ENCODE data around the gene VPS45.
"Not testable (repeated sequence)": the region's sequence is repeated elsewhere in the genome, so short reads cannot be mapped to it uniquely, and the experiment has no call there.

VPS45 gene

DNA sequence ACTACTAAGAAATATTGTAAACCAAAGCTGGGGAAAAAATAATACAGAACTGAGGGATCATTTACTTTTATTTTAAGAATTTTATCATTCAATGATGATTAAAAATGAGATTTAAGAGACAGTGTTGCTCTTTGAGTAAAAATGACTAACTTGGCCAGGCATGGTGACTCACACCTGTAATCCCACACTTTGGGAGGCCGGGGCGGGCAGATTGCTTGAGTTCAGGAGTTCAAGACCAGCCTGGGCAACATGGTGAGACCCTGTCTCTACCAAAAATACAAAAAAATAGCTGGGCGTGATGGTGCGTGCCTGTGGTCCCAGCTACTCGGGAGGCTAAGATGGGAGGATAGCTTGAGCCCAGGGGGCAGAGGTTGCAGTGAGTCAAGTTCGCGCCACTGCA lies 60.3 kb downstream of the VPS45 start:
- no peak for DNase-seq (ENCODE audit: low read depth)

DNA sequence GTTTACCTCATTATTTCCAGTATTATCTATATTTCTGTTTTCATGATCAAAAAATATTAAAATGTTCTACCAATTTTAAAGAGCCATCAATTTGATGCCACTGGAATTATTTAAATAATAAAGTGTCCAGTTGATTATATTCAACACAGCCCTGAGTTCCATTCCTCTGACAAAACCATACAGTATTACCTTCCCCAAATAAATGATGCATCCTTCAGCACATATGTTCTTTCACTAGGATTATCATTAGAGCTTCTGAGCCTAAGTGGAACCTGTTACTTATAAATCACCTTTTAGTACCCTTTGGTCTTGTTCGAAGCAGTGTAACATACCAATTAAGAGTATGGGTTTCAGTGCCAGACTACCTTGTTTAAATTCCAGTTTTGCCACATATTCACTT lies 64.8 kb downstream of the VPS45 start:
- no peak for DNase-seq (ENCODE audit: low read depth)

DNA sequence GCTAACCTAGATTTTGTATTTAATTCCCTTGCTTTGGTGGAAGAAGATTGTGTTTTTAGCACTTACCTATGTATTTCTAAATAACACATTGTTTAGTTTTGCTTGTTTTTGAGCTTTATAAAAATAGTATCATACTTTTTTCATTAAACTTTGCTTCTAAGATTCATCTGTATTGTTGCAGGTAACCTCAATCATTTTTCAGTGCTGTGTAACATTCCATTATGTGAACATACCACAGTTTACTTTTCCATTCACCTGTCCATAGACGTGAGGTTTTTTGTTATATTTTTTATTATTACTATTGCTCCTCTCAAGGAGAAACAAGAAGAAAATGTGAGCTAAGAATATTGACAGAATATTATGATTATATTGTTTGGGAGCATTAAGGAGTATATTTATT lies 67.0 kb downstream of the VPS45 start:
- DNase-seq (ENCODE audit: low read depth): no peak

DNA sequence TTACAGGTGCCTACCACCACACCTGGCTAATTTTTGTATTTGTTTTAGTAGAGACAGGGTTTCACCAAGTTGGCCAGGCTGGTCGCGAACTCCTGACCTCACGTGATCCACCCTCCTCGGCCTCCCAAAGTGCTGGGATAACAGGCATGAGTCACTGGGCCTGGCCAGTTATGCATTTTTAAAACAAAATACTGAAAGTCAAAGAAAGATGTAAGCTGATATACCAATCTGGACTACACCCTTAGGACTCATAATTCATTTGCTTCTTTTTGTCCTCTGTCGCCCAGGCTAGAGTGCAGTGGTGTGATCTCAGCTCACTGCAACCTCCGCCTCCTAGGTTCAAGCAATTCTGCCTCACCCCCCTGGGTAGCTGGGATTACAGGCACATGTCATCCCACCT lies 67.8 kb downstream of the VPS45 start:
- not testable (repeated sequence) for DNase-seq (ENCODE audit: low read depth)

DNA sequence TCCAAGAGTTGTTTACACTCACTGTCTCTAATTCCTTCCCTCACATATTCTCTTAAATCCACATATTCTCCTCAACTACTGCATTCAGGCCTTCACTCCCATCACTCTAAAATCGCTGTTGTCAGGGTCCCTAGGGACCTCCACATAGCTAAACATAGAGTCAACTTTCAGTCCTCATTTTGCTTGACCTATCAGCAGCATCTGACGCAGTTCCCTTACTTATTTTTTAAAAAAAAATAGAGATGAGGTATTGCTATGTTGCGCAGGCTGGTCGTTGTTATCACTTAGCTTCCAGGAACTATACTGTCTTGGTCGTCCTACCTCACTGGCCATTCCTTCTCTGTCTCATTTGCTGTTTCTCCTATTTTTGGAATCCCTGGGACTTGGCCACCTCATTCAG lies 70.5 kb downstream of the VPS45 start:
- DNase-seq (ENCODE audit: low read depth): no peak

DNA sequence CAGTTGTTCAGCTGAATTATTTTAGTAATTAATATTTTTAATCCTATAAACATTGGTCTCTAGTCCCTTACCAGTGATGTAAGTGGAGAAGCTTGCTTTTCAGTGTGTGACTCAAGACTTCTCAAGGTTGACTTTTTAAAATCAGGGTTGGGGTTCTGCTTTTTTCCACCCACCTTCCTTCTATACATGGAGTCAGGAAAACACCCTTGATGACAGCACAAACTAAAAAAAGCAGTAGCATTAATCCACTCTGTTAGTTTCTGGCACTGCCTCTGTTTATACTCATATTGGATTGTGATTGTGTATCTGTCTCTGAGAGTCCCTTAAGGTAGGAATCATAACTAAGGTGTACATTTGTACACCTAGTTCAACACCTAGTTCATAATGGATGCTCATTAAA lies 73.9 kb downstream of the VPS45 start:
- DNase-seq (ENCODE audit: low read depth): no peak

DNA sequence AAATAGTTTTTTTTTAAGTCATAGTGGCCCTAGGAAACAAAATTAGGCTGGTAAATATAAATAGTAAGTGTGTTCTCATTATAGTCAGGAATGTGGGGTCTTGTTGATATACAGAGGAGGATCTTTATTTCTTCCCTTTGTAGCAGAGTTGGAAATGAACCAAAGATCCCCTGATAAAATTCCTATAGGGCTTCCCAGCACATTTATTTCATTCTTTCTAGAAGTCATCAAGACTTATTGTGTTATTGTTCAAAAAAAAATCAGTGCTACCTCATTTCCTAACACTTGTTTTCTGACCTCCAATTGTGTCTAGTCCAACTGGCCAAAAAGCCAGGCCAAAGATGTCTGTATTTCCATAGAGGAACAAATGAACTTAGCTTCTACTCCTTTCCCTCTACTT lies 74.5 kb downstream of the VPS45 start:
- DNase-seq (ENCODE audit: low read depth): no peak

DNA sequence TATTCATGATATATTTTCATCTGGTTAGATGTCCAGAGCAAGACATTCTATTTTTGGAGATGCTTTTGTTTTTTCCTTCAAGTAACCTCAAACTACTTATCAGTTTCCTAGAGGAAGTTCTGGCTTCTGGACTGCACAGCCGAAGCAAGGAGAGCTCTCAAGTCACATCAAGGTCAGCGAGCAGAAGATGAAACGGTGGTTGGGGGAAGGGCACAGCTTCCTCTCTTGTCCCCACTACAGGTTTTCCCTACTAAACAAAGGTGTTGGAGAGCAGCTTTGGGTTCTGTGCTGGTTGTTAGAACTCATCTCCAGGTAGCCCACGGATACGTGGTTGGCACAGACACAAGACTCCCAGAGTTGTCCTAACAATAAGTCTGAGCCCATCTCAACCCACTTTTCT lies 77.0 kb downstream of the VPS45 start:
- DNase-seq (ENCODE audit: low read depth): no peak

DNA sequence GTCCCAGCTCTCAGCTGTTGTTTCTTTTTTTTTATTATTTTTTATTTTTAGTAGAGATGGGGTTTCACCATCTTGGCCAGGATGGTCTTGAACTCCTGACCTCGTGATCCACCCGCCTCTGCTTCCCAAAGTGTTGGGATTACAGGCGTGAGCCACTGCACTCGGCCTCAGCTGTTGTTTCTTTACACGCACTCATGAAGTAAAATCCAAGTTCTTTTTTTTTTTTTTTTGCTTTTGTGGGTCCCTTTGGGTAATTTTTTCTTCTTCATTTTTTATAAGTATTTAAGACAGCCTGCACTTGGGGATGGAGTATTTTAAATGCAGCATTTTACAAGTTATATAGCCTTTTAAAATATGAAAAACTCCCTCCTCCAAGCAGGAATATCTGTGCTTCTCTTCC lies 78.4 kb downstream of the VPS45 start:
- not testable (repeated sequence) for DNase-seq (ENCODE audit: low read depth)

DNA sequence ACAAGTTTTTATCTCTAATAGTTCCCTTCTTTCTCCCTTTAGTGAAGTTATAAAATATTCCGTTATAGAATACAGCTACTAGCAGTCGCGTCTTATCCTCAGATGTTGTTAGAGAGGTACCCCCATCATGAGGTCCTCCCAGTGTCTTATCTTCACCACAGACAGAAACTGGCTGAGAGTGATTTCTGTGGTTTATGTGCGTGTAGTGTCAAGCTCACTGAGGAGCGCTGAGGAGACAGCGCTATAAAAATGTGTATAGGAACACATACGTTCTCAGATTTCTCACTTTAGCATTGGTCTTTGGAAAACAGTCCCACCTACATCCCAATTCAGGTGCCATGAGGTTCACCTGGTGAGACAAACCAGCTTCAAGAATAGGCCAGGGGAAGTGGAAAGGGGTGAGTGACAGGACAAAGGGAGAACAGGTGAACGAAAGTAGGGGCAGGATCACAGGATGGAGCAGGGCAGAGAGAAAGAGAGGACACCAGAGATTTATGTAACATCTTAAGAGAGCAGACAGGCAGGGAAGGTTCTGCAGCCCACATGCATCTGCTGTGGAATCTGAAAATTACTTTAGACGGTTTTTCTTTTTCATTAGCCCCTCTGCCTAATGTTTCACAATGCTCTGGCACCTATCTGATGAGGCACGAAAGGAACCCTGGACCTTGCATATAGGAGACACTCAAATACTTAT lies 79.4 kb downstream of the VPS45 start:
- no peak for DNase-seq (ENCODE audit: low read depth)

DNA sequence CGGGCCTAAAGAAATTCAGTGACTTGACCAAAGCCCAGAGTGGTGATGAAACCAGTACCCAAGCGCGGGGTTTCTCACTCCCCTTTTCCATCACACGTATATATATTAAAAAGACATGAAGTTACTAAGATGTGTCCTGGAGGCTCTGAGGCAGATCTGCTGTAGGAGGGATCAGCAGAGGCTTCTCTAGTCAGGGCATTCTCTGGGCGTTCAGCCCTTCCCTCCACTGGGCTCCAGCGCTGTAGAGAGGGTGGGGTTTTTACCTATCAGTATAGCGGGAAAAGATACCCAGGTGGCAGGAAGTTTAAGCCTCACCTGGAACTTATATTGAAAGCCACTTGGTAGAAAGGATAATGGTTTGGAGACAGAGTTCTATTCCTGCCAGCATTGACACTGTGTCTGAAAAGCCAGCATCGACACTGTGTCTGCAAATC lies 81.3 kb downstream of the VPS45 start:
- no peak for DNase-seq (ENCODE audit: low read depth)

DNA sequence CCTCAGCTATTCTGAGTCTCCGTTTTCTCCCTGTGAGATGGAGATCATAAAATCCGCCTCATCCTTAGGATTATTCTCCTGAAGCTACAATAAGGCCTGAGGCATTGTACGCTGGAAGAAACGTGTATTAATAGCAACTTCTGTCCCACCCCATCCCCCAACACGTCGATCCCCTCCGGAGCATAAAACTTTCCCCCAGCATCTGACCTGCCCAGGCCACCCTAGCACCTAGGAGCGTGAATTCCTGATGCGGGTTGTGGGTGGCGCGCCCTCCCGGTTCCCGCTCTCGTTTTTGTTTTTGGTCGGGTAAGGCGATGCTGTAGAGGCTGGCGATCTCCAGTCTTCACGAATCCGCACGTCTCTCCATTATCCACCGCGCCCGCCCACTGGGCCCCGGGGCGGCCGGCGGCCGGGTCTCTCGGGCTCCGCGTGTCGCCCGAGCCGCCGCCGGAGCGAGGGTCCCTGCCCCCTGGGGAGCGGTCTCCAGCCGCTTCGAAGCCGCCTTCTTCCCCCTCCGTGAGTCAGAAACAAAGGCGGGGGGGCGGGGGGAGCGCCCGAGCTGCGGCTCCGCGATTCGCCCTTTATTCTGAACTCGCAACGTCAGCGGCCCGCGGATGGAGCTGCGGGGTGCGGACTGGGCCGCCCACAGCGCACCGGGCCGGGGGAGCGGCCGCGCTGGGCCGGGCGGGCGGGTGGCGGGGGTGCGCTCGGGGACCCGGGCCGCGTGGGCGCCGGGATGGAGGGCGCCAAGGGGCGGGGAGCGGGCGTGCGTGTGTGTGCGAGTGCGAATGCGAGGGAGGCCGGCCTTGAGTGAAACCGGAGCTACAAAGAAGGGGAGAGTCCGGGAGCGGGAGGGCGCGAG lies 81.9 kb downstream of the VPS45 start, which contains the start of gene PLEKHO1:
PLEKHO1 (plus strand) TSS at position 646 of the 862 bp plus-strand sequence. CDS start 342 bp downstream, outside the sequence.
- DNase-seq (ENCODE audit: low read depth): peak; percentile 80

DNA sequence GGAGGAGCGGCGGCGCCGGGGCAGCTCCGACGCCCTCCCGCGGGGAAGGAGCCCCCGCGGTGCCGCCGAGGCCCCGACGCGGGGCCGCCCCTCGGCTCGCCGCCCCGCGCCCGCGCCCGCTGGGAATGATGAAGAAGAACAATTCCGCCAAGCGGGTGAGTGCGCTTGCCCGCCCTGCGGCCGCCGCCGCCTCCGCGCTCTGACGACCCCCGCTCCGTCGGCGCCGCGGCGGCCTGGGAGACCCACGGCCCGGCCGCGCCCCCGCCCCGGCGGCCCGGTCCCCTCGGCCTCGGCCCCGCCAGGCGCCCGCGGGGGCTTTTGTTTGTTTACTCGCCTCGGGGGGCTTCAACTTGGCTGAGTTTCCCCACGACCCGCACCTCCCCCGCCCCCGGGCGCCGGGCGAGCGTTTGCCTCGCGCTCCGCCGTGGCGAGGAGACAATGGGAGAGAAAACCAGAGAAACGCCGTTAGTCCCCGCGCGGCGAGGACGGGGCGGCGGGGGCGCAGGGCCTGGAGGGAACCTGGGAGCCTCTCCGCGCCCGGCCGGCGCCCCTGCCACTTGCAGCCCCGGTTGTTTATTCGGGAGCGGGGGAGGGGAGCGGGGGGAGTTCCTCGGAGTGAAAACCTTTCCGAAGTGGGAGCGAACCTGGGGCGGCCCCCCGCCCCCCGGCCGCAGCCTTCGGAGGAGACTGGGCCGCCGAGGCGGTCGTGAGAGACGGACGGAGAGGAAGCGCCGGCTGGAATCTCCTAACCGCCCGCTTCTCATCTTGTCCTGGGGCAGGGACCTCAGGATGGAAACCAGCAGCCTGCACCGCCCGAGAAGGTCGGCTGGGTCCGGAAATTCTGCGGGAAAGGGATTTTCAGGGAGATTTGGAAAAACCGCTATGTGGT lies 82.8 kb downstream of the VPS45 start:
- peak; percentile 21 for DNase-seq (ENCODE audit: low read depth)

DNA sequence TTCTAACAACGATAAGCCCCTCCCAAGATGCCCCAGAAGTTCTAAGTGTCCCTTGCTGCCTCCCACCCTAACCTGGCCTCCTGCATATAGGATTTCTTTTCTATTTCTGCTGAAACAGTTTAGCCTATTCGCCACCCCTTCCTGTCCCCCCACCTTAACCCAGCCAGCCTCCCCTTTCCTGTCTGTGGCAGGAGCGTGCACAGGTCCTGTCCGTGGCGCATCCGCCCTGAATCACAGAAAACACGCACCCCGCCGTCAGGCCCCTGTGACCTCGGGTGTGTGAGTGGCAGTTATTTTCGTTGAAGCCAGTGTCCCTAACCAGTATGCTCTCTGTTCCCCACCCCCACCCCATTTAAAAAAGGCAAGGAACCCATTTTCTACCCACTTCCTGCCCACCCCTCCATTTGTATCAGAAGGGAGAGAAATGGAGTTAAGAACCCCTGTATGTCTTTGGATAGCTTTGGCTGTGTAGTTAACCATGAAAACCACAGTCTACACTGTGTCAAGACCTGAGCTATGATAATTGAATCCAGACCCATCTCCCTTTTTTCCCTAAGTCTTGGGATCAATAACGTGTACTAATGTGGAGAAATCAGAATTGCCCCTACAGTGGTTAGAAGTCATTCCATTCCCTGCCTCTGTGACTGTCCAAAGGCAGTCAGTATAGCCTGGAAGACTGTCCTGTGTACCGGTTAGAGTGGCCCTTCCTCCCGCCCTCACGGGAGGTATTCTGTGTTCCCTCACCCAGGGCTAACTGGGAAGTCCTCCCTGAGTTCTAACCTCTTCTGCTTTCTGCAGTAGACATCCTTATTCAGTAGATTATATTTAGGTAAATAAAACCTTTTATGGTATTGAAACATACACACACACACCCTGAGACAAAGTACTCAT lies 84.0 kb downstream of the VPS45 start:
- DNase-seq (ENCODE audit: low read depth): peak; percentile 62

DNA sequence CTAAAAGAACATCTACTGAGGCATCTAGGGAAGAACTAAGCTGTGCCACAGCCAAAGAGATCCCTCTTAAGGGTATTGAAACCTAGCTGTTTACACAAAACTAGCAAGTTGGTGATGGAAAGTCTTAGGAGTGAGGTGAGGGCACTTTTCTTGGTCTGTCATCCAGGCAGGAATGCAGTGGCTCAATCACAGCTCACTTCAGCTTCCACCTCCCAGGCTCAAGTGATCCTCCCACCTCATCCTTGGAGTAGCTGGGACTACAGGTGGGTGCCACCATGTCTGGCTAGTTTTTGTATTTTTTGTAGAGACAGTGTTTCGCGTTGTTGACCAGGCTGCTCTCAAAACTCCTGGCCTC lies 84.6 kb downstream of the VPS45 start:
- DNase-seq (ENCODE audit: low read depth): no peak

DNA sequence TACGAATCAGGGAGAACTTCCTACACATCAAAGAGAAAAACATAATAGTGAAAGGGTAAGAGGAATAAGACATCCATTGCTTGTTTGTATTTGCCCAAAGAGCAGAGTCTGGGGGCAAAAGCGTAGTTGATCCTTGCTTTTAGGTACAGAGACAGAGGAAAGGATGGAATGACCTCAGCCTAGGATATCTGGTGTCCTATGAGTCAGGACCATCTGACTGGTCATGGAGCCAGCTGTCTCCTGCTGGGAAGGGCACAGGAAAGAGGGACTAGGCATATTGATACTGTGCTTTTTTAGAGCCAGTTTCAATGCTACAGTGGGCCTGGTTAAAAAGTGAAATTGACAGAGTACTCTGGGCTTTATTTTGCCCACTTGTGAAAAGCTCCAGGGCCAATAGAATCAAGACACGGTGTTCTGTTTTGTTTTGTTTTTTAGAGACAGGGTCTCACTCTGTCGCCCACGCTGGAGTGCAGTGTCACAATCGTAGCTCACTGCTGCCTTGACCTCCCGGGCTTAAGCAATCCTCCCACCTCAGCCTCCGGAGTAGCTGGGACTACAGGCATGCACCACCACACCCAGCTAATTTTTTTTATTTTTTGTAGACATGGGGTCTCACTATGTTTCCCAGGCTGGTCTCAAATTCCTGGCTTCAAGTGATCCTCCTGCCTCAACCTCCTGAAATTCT lies 85.3 kb downstream of the VPS45 start:
- DNase-seq (ENCODE audit: low read depth): no peak

DNA sequence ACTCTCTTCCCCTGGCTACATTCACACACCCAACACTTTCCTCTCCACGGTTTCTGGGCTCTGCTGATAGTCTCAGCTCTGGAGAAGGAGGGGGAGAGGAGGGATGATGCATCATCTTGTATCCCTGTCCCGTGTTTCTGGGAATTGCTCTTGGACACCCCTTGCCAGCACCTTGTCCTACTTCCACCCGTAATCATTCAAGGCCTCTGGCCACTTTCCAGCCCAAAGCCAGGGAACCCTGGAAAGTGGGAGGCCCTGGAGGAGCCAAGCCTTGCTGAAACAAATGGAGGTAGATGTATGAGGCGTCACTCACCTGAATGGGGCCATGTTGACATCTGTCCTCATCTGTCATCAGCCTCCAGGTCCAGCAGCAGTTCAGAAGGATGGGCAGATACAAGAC lies 86.6 kb downstream of the VPS45 start:
- DNase-seq (ENCODE audit: low read depth): no peak

DNA sequence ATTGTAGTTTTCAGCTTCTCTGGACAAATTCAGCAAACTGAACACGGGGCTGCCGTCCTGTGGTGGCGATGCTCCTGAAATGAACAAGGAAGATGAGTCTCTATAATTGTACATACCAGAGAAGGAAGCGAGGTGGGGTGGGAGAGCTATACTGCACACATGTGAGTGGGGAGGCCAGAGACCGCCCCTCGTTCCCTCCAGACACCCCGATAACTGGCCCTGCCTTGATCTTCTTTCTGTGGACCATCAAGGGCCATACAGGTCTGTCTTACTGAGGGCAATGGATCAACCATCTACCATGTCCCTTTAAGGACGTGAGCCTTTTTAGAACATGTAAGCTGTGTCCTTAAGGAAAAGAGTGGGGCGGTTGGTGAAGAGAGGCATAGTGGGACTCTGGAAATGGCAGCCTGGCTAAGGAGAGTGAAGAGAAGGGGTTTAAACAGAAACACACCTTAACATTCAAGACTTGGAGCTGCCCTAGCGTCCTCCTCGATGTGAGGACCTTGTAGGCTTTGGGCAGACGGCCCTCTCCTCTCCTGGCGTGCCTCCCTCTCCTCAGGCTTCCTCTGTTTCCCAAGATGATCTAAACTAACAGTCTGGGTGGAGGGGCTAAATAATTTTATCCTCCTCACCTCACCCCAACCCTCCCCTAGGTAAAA lies 88.0 kb downstream of the VPS45 start:
- DNase-seq (ENCODE audit: low read depth): no peak

DNA sequence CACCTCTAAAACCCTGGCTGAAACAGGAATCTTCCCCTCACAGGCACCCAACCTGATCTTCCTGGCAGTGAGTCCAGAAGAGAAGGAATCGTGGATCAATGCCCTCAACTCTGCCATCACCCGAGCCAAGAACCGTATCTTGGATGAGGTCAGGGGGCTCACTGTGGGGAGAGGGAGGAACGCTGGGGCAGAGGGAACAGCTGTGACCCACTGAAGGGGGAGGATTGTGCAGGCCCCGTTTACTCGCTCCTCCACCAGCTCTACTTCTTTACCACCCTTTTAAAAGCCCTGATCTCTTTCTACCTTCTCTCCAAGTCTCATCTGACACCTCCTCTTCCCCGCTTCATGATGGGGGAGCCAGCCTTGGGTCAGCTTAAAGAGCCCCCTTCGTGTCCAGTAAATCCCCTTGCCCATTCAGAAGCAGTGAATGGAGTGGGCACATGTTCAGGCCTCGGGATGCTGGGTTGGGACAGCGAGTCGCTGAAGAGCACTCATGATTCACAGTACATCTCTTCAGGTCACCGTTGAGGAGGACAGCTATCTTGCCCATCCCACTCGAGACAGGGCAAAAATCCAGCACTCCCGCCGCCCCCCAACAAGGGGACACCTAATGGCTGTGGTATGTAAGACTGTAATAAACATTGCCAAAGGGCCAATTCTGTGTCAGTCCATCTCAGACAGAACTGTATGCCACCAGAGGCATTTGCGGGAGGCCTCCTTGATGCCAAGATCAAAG lies 89.5 kb downstream of the VPS45 start:
- DNase-seq (ENCODE audit: low read depth): no peak

DNA sequence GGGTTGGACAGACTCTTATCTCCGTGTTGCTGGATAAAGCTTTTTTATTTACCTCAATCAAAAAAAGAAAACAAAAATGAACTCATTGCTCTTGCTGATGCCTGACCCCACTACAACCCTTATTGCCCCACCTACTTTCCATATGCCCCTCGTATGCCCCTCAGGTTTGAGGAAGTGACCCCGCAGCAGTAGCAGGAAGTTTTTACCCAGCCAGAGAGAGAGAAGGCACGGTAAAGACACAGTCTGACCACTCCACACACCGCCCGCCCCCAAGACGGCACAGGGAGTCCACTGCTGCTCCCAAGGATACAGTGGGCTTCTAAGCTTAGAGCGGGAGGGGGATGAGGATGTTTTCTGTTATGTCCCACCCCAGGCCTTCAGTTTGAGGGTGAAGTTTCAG lies 92.0 kb downstream of the VPS45 start:
- DNase-seq (ENCODE audit: low read depth): no peak

Measured in activated T-cell treated with anti-CD3 and anti-CD28 coated beads for 1 hour (primary cell).